Left lung (tissue), 10 donors: Measurements from ENCODE around the gene MLST8. TPM values are rescaled to one million over a fixed set of nuclear protein-coding genes. Genes with fewer than 3 reads are reported as not detected.

Experiments
- ATAC-seq: fragments of 200-7000 bp; cut with Tn5 transposase; one replicate; pipeline ENCODE4 v1.9.1; 2020; ENCODE audit warnings: moderate library complexity
- DNase-seq, 4 donors: peaks; one replicate each; pipeline ENCODE4 v3.0.0-alpha.2; 2013 to 2020
- H3K27ac ChIP-seq, 2 donors: fragments of 200-600 bp; sonication (generic) in 1 of 2; one replicate each; pipeline versions ENCODE4 v1.5.0 to v1.8.0; 2020 to 2021
- H3K27me3 ChIP-seq, 2 donors: fragments of 200-600 bp; sonication (generic) in 1 of 2; one replicate each; pipeline versions ENCODE4 v1.5.0 to v1.8.0; 2020 to 2021
- H3K36me3 ChIP-seq, 2 donors: fragments of 200-600 bp; sonication (generic) in 1 of 2; one replicate each; pipeline versions ENCODE4 v1.5.0 to v1.8.0; 2020 to 2021
- H3K4me1 ChIP-seq, 2 donors: fragments of 200-600 bp; one replicate each; pipeline ENCODE4 v1.8.0; 2021
- H3K4me3 ChIP-seq, 2 donors: fragments of 200-600 bp; sonication (generic) in 1 of 2; one replicate each; pipeline versions ENCODE4 v1.5.0 to v1.8.0; 2020 to 2021; ENCODE audit warnings: mild to moderate bottlenecking in 1 of 2
- H3K9me3 ChIP-seq, 2 donors: fragments of 200-600 bp; sonication (generic) in 1 of 2; one replicate each; pipeline versions ENCODE4 v1.5.0 to v1.8.0; 2020 to 2021
- intact Hi-C, 2 donors: fragments of 100-400 bp; cut with DNase I; formaldehyde crosslinking; loops; one replicate each; pipeline versions ENCODE4 v1.11.2 to v1.14.2; 2022
- polyA plus RNA-seq, 6 donors: library from polyadenylated mRNA; unstranded; fragments of 120-200 nt; gene quantifications; one replicate each; pipeline ENCODE4 v1.2.1, GENCODE V29; 2013; ENCODE audit not compliant: insufficient read length in 6 of 6
- total RNA-seq, 2 donors: library from RNA; stranded (reverse); fragmentation: NEBNext Ultra II Directional; extraction: Animal tissue kit (Norgen Biotek cat#: 25700); gene quantifications; one replicate each; pipeline ENCODE4 v1.2.1, GENCODE V29; 2021
- TF ChIP-seq, protein P1 (sequence below), 2 donors: fragments of 200-600 bp; sonication (generic) in 1 of 2; IDR thresholded peaks; one replicate each; pipeline versions ENCODE4 v1.5.0 to v1.8.0; 2021; ENCODE audit warnings: antibody characterized with exemption in 2 of 2
- donor health status: DM: no; HTN: yes; CAD: no.
- donor health status: DM: no; HTN: no; CAD: no.

The MLST8 gene
- total and polyA plus RNA-seq, 8 donors = 29.8 to 40.3 (median 37.0) TPM

GRCh38 chr16:2231016-2231931, 26.0 kb downstream of the MLST8 start:
- H3K9me3 ChIP-seq = no peaks in the 10 kb centered on the region
- peaks cover 0 to 11% of the 10 kb centered on the region in 2 donors for H3K27me3 ChIP-seq
- DNase-seq = no peak
- H3K36me3 ChIP-seq = peaks cover 0 to 85% of the 10 kb centered on the region in 2 donors
- TF ChIP-seq, protein P1, sequence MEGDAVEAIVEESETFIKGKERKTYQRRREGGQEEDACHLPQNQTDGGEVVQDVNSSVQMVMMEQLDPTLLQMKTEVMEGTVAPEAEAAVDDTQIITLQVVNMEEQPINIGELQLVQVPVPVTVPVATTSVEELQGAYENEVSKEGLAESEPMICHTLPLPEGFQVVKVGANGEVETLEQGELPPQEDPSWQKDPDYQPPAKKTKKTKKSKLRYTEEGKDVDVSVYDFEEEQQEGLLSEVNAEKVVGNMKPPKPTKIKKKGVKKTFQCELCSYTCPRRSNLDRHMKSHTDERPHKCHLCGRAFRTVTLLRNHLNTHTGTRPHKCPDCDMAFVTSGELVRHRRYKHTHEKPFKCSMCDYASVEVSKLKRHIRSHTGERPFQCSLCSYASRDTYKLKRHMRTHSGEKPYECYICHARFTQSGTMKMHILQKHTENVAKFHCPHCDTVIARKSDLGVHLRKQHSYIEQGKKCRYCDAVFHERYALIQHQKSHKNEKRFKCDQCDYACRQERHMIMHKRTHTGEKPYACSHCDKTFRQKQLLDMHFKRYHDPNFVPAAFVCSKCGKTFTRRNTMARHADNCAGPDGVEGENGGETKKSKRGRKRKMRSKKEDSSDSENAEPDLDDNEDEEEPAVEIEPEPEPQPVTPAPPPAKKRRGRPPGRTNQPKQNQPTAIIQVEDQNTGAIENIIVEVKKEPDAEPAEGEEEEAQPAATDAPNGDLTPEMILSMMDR (IDR thresholded peaks at IDR 0.05) = no peak
- H3K4me1 ChIP-seq = peaks cover 2 to 11% of the 10 kb centered on the region in 2 donors
- no peak overlapping the region for H3K27ac ChIP-seq
- no peak for ATAC-seq
- intact Hi-C loops = no loop called here
- no peak overlapping the region for H3K4me3 ChIP-seq

- peaks cover 12 to 17% of the 10 kb centered on the region in 2 donors for H3K4me1 ChIP-seq
- no peak overlapping the region for H3K4me3 ChIP-seq
- H3K27ac ChIP-seq = no peak overlapping the region
- no peaks in the 10 kb centered on the region for H3K9me3 ChIP-seq
- H3K36me3 ChIP-seq = peaks cover 0 to 85% of the 10 kb centered on the region in 2 donors
- intact Hi-C loops = no loop called here
- TF ChIP-seq, protein P1 (IDR thresholded peaks at IDR 0.05) = no peak
- DNase-seq (no peak), ATAC-seq (no peak)
- peaks cover 8 to 21% of the 10 kb centered on the region in 2 donors for H3K27me3 ChIP-seq
Observed at GRCh38 chr16:2232094-2232990, 27.1 kb downstream of the MLST8 start.

- H3K9me3 ChIP-seq = no peaks in the 10 kb centered on the region
- H3K27ac ChIP-seq = no peak overlapping the region
- TF ChIP-seq, protein P1 (IDR thresholded peaks at IDR 0.05) = no peak
- H3K4me1 ChIP-seq = peaks cover 15 to 25% of the 10 kb centered on the region in 2 donors
- peaks cover 0 to 83% of the 10 kb centered on the region in 2 donors for H3K36me3 ChIP-seq
- peaks cover 16 to 30% of the 10 kb centered on the region in 2 donors for H3K27me3 ChIP-seq
- intact Hi-C loops = no loop called here
- DNase-seq (peak in 1 of 4 donors; percentile 68), ATAC-seq (no peak)
- no peak overlapping the region for H3K4me3 ChIP-seq
Observed at GRCh38 chr16:2233046-2233775, 28.0 kb downstream of the MLST8 start.

DNA sequence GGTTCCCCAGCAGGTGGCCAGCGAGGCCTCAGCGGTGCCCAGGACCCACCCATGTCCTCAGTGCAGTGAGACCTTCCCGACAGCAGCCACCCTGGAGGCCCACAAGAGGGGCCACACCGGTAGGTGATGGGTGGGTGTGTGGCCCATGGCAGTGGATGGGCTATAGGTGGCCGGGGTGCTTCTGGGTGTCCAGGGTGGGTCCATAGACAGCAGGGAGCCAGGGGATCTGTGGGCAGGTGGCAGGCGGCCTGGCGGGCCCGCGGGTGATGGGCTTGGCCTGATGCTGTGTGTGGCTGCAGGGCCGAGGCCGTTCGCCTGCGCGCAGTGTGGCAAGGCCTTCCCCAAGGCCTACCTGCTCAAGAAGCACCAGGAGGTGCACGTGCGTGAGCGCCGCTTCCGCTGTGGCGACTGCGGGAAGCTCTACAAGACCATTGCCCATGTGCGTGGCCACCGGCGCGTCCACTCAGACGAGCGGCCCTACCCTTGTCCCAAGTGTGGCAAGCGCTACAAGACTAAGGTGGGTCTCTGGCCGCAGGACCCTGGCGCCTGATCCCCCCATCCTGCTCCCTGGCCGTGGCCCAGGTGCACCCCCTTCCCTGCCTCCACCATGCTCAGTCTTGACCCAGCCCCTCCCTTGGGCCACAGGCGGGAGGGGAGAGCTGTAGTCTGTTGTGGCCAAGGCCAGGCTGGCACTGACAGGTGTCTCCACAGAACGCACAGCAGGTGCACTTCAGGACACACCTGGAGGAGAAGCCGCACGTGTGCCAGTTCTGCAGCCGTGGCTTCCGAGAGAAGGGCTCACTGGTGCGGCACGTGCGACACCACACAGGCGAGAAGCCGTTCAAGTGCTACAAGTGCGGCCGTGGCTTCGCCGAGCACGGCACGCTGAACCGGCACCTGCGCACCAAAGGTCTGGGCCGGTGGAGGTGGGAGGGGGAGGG, 28.9 kb downstream of the MLST8 start:
- Histone ChIP-seq H3K4me3 (no peak overlapping the region), H3K27ac (no peak overlapping the region), H3K9me3 (no peaks in the 10 kb centered on the region), H3K27me3 (peaks cover 16 to 36% of the 10 kb centered on the region in 2 donors), H3K36me3 (peaks cover 0 to 83% of the 10 kb centered on the region in 2 donors), H3K4me1 (peaks cover 15 to 26% of the 10 kb centered on the region in 2 donors)
- TF ChIP-seq, protein P1 (IDR thresholded peaks at IDR 0.05) = no peak
- ATAC-seq = no peak
- peak in 1 of 4 donors; percentile 77 for DNase-seq
- intact Hi-C loops = no loop called here
